Fibroblast of skin of left biceps (primary cell): Measurements from ENCODE around the gene WNT7A.
"Not testable (repeated sequence)": the region's sequence is repeated elsewhere in the genome, so short reads cannot be mapped to it uniquely, and the experiment has no call there.

Experiments
- DNase-seq, 2 experiments: peaks; one replicate each; pipeline ENCODE4 v3.0.0-alpha.2; 2013; ENCODE audit warnings: low read depth in 2 of 2

Gene WNT7A

DNA sequence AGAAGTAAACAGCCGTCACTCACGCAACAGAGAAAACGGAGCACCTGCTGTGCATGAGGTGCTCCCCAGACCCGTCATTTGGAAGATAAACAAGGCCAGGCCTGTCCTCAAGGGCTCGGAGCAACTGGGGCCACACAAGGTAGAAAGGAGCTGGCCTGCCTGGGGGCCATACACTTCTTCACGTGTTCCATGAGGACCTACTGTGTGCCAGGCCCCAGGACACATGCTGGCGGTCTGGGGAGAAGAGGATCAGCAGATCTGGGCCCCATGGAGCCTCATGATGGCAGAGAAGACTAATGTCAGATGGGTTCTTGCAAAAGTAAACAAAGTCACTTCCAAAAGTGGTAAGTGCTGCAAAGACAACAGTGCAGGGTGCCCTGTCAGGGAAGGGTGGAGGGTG is 14.3 kb downstream of the WNT7A start:
- no peak for DNase-seq

DNA sequence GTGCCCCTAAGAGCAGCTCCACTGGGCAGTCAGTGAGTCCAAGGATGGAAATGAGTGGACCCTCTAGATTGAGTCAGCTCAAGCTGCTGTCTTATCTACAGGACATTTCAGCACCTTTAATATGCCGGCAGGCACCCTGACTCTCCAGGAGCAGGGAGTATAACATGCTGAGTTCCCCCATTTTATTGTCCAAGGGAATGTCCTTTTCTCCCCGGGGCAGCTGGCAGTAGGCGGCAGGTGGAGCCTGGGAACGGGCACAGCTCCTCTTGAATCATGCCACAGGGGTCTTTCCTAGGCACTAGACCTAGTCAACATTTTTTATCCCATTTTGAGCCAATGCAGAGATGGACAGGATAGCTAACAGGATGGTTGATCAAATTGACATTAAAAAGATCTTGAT is 14.8 kb downstream of the WNT7A start:
- no peak for DNase-seq

DNA sequence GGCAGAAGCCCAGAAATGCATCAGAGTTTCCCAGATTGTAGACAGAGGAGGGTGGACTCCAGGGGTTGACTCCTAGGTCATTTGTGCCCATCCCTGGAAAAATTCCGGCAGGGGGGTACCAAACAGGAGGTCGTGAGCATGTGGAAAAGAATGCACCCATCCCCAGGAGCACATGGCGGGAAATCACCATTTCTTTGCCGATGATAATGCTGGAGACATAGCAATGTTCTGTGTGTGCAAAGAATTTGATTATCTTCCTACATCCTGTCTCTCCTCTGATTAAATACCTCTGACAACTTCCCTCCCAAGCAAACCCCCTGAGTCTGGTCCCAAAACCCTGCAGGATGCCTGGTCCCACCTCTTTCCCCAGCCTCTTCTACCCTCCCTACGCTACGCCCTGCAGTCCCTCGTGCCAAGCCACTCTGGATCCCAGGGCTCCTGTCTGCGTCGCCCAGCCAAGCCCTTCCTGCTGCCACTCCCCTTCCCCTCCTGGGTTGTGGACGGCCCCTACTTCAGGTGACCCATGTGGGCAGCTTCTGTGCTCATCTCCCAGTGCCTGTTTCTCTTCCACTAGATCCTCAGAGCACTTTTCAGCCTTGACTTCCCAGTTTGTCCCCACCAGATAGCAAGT is 15.8 kb downstream of the WNT7A start:
- no peak for DNase-seq

DNA sequence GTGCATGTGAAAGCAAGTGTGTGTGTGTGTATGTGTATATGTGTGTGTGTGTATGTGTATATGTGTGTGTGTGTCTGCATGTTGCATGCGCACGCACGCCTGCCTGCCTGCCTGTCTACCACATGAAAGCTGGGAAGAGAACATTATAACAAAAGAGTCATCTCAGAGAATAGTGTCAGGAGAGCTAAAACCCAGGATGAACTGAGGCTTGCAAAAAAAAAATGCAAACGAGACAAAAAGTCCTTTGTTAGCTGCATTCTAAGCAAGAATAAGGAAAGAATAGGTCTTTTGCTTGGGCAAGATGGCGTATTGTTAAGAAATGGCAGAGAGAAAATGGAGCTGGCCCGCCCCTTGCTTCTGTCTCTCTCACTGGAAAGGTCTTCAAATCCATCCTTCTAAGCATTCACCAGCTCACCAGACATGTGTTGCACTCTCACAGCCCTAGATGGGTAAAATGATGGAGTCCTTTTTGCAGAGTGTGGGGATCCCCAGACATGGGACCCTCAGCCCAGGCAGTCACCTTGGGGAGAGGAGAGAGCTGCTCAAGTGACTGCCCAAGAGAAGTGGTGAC is 16.4 kb downstream of the WNT7A start:
- no peak for DNase-seq

DNA sequence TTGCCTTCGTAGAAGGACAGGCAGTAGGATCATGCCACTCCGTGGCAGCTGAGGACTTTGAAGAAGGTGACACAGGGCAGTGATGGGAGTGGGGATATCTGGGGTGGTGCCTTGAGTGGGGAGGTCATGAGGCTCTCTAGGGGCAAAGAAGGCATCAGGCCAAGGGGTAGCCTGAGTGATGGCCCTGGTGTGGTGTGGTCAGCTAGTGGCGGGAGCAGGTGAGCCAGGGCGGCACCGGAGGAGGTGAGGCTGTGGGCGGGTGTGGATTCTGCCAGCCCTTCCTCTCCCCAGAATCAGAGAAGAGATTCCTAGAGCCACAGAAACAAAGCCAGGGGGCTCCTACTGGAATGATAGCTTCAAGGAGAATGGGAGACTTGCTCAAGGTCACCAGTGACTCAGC is 18.4 kb downstream of the WNT7A start:
- no peak for DNase-seq

DNA sequence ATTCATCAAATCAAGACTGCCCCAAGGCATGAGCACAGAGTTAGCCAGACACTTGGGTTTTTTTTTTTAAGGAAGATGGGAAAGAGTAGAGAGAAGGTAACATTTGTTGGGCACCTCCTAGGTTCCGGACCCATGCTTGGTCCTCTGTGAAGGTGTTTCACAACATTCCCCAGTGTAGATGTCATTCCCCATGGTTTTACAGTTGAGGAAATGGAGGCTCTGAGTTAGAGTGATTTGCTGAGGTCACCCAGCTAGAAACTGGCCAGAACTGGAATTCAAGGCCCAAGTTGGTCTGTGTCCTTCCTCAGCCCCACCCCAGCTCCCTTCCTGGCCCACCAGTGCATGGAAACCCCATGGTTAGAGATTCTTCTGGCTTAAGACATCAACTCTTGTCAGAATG is 19.9 kb downstream of the WNT7A start:
- DNase-seq: no peak

DNA sequence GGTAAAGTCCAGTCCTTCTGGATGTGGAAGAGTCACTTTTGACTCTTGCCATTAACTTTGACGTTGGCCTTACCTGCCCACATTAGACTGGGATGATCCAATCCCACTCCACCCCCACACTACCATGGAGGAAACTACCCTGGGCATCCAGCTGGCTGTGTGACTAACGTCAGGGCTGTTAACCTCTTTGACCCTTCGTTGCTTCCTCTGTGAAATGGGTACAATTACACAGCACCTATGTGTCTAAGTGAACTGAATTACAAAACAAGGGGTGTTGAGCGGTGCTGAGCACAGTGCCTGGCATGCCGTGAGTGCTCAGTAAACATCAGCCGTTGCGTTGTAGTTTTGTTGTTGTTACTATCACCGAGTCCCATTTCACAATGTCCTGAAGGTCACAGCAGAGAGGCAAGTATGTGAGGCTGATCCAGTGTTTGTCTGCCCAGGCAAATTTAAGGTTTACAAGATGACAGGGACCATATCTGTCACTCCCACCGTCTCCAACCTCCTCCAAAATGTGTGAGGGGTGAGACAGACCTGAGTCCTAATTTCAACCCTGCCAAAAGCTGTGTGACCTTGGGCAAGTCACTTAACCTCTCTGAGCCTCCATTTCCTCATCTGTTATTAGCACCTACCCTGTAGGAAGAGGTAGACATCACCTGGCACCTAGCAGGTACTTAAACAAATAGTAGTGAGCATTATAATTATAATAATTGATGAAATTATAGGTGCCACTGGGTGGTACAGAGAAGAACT is 20.9 kb downstream of the WNT7A start:
- no peak for DNase-seq

DNA sequence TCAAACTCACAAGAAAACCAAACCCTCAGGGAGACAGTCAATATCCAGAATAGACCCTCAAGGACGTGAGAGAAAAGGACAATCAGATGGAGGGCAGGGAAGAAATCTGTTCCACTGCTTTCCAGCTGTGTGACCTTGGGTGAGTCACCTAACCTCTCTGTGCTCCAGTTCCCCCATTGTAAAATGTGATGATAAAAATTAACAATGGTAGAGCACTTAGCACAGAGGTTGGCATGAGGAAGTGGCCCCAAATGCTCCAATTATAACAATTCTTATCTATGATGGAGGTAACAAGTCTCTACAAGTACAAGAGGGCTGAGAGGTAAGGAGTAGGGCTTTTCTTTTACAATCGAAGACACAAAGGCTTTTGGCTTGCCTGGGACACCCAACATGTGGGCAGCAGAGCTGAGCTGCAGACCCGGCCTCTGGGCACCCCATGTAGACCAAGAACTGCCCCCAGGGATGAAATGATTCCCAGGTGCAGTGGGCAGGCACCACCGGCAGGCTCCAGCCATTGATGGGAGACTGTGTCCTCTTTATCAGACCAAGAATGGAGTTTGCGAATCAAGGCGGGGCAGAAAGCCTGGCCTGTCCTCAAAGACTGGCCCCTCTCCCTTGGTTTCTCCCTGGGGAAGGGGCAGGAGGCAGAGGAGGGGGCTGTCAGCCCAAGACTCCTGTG is 22.0 kb downstream of the WNT7A start:
- no peak for DNase-seq

DNA sequence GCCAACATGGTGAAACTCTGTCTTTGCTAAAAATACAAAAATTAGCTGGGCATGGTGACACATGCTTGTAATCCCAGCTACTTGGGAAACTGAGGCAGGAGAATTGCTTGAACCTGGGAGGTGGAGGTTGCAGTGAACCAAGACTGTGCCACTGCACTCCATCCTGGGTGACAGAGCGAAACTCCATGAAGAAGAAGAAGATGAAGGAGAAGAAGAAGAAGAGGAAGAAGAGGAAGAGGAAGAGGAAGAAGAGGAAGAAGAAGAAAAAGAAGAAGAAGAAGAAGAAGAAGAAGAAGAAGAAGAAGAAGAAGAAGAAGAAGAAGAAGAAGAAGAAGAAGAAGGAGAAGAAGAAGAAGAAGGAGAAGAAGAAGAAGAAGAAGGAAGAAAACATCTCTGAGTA is 23.2 kb downstream of the WNT7A start:
- DNase-seq: not testable (repeated sequence)

DNA sequence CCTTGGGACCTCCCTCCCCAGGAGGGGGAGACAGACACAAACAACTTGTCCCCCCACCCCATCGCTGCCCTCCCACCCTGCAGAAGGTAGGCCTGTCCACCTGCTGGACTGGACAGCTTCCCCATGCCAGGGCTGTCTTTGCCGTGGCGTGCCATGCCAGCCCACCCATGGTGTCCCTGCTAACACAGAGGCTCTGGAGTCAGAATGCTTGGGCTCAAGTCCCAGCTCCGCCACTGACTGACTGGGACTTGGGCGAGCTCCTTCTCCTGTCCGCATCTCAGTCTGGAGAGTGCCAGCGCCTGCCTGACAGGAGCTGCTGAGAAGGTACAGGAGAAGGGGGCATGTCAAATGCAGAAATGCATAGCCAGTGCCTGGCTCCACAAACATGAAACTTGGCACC is 23.9 kb downstream of the WNT7A start:
- no peak for DNase-seq

DNA sequence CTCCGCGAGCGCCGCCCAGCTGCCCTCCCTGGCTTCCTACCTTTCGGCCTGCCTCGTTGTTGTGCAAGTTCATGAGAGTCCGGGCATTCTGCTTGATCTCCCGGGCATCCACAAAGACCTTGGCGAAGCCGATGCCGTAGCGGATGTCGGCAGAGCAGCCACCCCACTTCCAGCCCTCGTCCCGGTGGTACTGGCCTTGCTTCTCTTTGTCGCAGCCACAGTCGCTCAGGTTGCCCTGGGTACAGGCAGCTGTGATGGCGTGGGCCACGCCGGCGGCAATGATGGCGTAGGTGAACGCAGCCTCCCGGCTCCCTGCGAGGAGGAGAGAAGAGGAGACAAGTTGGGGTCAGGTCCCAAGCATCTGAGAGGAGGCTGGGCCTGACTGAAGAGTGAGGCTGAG is 25.4 kb downstream of the WNT7A start:
- DNase-seq: no peak

DNA sequence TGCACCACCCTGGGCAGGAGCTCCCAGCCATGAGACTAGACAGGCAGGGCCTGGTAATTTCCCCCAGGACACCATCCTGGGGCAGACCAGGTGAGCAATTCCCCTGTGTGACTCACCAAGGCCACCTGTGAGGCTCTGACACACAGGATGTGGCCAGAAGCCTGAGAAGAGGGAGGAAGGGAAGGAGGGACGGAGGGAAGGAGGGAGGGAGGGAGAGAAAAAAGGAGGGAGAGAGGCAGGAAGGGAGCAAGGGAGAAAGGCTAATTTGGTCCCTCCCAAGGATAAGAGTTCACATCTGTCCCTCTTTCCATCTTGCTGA is 25.9 kb downstream of the WNT7A start:
- no peak for DNase-seq

DNA sequence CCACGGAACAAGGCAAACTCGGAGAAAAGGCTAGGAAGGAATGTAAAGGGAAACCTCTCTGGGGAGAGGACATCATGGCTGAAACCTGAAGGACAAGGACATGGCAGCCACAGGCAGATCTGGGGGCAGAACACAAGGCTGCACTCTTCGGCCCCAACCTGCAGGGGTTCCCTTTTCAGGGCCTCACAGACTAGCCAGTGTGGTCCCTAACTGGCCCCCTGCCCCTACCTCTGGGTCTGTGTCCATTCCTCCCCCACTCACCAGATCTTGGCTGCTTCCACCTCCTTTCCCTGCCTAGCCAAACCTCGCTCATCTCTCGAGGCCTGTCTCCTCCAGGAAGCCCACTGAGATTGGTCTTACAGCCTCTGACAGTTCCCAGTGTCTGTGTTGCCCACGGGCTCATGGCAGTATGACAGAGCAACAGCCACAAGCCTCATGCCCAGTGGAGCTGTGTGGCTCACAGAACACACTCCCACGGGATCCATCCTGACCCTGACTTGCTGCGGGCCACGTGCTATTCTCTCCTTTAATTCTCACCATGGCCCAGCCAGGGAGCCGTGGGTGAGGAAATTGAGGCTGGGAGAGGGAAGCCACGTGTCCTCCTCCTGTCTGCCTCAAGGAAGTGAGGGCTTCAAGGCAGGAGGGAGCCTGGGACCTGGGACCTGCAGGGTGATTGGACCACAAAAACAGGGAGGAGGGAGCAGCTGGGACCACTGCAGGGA is 26.5 kb downstream of the WNT7A start:
- DNase-seq: no peak

DNA sequence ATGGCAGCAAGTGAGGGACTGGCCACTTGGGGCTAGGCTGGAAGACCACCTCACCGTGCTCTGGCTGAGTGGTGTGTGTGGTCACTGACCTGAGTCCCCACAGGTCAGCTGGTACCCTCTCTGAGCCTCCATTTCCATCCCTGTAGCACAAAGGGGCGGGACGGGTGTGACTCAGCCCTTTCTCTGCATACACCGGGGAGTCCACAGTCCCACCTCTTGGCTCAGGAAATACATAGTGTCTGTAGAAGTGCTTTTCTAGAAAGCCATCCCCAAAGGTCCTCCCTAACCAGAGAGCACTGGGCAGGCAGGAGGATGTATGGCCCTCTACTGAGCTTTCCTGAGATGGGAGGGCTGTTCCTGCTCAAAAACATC is 27.2 kb downstream of the WNT7A start:
- DNase-seq: no peak

DNA sequence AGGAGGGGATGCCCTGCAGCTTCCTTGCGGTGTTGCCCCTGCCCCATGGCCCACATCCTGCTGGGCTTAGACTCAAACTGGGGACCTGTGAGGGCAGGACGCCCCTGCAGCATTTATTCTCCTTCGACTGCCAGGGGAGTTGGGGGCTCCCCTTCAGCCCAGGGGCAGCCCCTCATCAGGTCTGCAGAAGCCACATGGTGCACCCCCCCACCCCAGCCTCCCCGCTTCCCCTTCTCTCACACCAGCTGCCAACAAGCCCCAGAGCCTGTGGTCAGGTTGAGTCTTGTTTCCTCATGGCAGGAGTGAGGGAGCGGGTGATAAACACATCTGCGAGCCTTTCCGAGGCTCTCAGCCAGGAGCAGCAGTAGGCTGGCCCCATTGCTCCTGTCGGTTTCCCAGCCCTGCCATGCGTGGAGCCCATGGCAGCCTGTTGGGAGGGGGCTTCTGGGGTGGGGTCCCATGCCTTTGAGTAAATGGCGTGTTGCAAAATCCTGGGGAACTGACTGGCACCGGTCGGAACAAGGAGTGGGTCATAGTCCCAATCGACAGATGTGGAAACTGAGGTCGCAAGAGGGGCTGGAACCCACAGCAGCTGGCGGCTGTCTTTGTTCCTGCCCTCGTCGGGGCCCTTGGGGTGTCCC is 27.8 kb downstream of the WNT7A start:
- DNase-seq: no peak

DNA sequence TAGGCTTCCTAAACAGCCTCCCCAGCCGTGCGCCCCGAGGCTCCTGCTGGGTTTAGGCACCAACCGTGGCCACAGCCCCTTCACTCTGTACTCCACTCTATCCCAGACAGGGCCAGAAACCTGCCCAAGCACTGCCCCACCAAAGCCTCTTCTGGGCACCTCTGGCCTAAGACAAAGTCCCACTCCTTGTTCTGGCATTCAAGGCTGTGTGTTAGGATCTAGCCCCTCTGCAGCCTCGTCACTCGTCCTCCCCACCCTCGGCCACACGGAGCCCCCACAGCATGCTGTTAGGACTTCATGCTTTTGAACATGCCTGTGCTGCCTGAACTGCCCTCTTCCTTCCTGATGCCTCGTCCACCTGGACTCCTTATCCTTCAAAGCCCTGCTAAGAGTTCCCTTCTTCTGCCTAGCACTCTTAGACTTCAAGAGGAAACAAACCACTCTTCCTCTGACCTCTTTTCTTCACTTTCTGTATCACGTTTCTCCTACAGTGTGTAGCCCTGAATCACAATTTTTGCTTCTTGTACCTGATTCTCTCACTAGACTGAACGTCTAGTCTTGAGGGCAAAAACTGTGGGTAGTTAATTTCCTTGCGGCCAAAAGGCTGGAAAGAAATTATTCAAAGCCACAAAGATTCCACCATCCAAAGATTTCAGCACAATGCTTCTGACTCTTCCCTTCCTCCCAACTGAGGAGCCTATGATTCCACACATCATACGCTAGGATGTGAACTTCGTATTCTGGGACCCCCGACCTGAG is 28.6 kb downstream of the WNT7A start:
- DNase-seq: no peak

DNA sequence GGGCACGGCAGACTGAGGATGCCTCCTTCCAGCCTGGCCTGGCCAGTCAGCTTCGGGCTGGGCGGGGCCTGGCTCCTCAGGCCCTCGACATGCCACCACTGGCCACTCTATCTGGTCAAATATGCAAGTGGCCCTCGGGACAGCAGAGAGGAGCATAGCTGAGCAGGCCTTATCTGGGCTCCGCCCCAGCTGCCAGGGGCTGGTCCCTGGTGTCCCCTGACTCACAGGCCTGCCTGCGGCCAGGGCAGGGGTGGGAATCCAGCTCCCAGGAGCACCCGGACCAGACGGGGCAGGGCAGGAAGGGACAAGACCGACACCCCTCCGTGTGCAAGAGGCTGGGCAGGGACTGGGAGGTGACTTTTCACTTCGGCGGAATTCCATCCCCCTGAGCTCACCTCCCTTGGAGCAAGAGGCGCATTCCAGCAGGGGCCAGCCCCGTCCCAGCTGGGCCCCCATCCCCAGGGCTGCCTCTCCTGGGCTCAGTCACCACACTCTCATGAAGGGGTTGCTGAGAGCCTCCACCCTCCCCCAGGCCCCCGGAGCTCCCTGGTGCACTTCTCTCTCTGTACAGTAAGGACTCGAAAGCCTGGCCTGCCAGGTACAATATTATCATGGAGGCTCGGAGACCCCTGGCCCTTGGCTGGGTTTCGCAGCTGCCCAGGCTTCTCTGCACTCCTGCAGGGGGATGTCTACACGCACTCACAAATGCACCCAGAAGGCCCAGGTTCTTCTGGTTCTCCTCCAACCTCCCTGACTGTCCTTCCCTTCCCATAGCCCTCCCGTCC is 29.5 kb downstream of the WNT7A start:
- no peak for DNase-seq

DNA sequence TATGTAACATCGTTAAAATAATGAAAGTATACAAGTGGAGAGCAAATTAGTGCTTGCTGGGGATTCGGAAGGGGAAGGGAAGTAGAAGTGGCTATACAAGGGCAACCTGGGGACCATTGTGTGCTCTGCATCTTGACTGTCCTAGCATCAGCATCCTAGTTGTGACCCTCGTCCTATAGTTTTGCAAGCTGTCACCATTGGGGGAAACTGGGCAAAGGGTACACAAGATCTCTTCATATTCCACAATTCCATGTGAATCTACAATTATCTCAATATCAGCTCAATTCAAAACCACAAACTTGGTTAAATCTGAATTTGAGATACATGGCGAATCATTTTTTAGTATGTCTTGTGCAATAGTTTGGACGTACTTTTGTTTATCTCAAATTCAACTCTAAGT is 30.9 kb downstream of the WNT7A start:
- DNase-seq: no peak

DNA sequence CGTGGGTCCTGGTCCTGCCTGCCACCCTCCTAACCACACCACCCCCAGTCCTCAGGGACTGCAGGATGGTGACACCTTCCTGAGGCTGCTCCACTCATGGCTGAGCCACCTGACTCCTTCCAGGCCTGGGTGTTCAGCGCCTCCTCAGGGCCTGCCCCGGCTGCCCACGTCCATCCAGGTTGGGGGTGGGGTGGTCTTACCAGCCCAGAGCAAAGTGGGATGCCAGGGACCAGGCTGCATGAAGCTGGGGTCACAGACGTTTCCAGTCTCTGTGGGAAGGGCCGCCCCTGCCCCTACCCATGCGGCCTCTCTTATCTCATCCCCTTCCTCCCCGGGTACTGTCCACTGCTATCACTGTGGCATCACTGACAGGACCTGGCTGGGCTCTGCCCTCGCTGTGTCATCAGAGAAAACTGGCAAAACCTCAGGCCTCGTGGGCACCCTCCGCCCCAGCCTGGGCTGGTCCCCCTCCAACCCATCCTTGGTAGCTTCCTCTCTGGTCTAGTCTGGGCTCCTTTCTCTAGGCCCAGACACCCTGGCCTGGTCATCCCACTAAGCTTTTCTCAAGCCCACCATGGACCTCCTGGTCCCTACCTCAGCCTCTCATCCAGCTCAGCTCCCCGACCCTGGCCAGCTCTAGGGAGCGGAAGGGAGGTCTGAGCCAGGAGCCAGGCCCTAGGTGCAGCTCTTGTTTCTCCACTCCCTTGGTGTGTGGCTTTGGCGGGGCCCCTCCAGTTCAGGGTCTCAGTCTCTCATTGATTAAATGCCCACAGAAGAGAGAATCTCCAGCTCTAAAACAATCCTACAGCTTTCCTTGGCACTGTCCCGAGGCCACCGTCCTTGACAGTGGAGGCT is 32.9 kb downstream of the WNT7A start:
- DNase-seq: no peak
